ENCODE data around the gene ITGB7.

ITGB7 gene

DNA sequence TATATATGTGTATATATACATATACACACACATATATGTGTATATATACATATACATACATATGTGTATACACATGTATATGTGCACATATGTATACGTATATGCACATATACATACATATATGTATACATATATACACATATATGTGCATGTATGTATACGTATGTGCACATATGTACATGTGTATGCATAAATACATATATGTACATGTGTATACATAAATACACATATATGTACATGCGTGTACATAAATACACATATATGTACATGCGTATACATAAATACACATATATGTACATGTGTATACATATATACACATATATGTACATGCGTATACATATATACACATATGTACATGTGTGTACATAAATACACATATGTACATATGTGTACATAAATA is 59.9 kb downstream of the ITGB7 start:
- no peak for DNase-seq

DNA sequence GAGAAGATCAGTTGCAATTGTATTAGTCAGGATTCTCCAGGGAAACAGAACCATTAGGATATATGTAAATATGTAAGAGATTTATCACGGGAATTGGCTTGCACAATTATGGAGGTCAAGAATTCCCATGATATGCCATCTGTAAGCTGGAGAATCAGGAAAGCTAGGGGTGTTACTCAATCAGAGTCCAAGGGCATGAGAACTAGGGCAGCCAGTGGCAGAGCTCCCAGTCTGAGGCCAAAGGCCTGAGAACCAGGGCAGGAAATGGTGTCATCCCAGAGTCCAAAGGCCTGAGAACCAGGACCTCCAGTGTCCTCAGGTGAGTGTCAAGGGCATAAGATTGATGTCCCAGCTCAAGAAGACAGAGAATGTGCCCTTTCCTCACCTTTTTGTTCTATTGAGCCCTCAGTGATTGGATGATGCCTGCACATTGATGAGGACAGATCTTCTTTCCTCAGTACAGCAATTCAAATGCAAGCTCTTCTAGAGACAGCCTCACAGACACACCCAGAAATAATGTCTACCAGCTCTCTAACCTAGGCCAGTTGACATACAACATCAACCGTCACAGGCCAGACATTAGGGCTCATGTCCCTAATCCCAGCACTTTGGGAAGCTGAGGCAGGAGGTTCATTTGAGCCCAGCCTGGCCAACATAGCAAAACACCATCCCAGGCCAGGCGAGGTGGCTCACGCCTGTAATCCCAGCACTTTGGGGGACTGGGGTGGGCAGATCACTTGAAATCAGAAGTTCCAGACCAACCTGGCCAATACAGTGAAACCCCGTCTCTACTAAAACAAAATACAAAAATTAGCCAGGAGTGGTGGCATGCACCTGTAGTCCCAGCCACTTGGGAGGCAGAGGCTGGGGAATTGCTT is 61.4 kb downstream of the ITGB7 start:
- no peak for DNase-seq

DNA sequence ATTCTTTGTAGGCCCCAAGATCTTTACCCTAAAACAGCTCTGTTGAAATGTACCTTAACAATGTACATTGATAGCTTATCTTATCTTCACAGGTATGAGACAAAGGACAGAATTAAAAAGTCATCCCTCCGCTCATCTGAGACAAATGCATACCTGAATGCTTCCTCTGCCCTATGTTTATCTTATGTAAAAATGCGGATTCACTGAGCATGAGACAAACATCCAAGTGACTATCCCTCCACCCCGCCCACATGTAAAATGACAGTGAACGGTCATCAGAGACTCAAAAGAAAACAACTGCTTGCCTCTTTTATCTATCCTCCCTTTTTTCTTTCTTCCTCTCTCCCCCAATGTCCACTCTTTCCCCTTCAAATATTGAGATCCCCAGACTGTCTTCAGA is 63.7 kb downstream of the ITGB7 start:
- no peak for DNase-seq
